ENCODE results near the gene SGCD.
"Not testable (repeated sequence)": the region's sequence is repeated elsewhere in the genome, so short reads cannot be mapped to it uniquely, and the experiment has no call there.

The SGCD gene

DNA sequence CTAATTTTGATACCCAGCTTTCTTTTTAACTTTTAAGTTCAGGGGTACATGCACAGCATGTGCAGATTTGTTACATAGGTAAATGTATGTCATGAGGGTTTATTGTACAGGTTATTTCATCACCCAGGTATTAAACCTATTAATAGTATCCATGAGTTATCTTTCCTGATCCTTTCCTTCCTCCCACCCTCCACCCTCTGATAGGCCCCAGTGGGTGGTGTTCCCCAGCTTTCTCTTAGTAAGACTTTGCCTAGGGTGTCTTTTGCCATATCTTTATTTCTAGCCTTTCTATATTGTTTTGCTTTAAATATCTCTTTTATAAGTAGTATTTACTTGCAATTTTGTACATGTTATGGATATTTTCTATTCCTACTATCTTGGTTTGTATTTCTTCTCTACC, 243.7 kb downstream of the SGCD start:
- DNase-seq (ENCODE audit: low read depth, low spot score) = no peak

DNA sequence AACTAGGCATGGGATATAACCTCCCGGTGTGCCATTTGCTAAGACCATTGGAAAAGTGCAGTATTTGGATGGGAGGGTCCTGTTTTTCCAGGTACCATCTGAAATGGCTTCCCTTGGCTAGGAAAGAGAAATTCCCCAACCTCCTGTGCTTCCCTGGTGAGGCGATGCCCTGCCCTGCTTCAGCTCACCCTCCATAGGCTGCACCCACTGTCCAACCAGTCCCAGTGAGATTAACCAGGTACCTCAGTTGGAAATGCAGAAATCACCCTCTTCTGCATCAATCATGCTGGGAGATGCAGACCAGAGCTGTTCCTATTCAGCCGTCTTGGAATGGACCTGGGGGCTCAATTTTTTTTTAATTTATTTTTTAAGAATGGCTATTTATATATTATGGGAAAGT, 254.8 kb downstream of the SGCD start:
- no peak for DNase-seq (ENCODE audit: low read depth, low spot score)

GRCh38 chr5:156582193-156582598, 255.2 kb downstream of the SGCD start:
- no peak for DNase-seq (ENCODE audit: low read depth, low spot score)

GRCh38 chr5:156584871-156585270, 257.9 kb downstream of the SGCD start:
- DNase-seq (ENCODE audit: low read depth, low spot score) = no peak

DNA sequence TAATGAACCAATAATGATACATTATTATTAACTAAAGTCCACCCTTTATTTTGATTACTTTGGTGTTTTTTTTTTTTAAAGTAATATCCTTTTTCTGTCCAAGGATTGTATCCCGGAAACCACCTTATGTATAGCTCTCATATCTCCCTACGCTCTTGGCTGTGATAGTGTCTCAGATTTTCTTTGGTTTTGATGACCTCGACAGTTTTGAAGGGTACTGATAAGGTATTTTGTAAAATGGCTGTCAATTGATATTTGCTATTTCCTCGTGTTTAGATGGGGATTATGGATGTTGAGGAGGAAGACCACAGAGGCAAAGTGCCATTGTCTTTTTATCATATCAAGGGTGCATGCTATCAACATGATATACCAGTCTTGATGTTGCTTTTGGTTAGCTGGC, 259.0 kb downstream of the SGCD start:
- no peak for DNase-seq (ENCODE audit: low read depth, low spot score)

DNA sequence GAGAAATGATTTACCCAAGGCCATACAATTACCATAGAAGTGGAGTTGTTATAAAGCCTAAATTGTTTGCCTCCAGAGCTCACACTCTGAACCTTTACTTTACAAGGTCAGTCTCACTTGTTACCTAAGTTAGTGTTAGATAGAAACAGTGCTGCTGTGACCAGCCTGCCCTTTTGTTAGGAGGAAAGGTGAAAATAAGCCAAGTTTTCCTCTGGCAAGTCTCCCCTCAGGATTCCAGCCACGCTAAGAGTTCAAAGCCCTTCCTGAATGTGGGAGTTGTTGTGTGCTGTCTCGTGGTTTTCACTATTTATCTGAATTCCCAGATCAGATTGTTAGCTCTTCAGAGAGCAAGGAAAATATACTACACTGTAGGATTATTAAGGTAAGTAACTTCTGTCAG, 260.0 kb downstream of the SGCD start:
- DNase-seq (ENCODE audit: low read depth, low spot score) = no peak

DNA sequence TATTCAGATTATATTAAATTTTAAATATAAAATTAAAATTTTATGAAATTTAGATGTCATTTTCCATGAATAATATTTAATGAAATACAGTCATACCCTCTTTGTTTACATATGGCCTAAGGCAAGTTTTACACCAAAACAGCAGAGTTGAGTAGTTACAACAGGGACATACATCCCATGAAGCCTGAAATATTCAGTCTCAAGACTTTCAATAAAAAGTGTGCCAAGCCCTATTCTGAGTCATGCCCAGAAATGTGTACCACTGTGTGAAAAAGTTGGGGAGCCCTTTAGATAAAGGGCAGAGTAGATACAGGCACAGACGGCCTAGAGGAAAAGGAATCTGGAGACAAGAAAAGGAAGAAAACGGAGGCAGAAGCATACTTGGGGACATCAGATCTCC, 261.3 kb downstream of the SGCD start:
- DNase-seq (ENCODE audit: low read depth, low spot score) = no peak

GRCh38 chr5:156589104-156589945, 262.4 kb downstream of the SGCD start:
- no peak for DNase-seq (ENCODE audit: low read depth, low spot score)

DNA sequence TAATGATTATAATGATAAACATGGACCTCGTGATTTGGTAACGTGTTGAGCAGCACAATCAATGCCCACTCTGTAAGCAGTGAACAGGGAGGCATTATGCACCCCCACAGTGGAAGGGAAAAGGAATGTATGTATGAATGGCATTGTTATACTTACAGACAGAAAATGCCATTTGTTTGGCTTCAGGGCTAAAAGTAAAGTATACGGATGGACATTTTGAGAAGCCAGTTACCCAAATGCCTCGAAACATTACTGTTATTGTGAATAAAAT, 262.9 kb downstream of the SGCD start:
- DNase-seq (ENCODE audit: low read depth, low spot score) = no peak

- no peak for DNase-seq (ENCODE audit: low read depth, low spot score)
These were observed 264.0 kb downstream of the SGCD start for GRCh38 chr5:156590978-156591377.

- no peak for DNase-seq (ENCODE audit: low read depth, low spot score)
These were observed 264.7 kb downstream of the SGCD start for GRCh38 chr5:156591631-156592030.

DNA sequence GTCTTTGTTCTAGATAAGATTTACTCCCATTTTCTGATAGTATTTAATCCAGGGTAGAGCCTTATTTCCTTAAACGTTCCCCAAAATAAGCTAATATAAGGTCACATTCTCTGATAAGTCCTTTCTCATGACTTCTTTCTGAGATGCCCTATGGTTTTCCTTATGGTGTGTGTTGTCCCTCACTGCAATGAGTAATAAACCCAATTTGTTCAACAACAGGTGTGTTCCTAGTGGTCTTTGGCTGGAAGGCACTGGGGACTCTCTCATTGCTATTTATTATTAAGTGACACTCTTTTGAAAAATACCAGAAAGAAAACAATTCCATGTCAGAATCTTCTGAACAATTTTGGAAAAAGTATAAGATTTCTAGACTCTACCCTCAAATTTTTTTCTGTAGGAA, 266.6 kb downstream of the SGCD start:
- DNase-seq (ENCODE audit: low read depth, low spot score) = no peak

DNA sequence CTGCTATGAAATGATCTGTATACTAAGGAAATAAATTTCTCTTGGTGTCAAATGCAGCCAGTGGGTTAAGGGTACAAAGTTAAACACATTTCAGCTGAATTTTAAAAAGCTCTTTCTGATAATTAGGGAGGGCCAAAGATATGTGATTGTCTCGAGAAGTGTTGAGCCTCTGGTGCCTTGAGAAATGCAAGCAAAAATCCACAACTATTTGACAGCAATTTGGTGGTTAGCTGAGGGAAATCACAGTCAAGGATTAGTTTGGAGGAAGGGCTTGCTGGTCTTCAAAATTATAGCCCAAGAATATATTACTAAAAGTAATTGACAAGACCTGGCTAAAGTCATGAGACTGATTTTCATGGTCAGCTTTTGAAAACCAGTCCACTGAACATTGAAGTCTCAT, 267.4 kb downstream of the SGCD start:
- peak; percentile 1 for DNase-seq (ENCODE audit: low read depth, low spot score)

- DNase-seq (ENCODE audit: low read depth, low spot score) = no peak
These were observed 268.3 kb downstream of the SGCD start for GRCh38 chr5:156595132-156595787.

- no peak for DNase-seq (ENCODE audit: low read depth, low spot score)
These were observed 270.3 kb downstream of the SGCD start for GRCh38 chr5:156597276-156597675.

GRCh38 chr5:156598964-156599363, 272.0 kb downstream of the SGCD start:
- no peak for DNase-seq (ENCODE audit: low read depth, low spot score)

DNA sequence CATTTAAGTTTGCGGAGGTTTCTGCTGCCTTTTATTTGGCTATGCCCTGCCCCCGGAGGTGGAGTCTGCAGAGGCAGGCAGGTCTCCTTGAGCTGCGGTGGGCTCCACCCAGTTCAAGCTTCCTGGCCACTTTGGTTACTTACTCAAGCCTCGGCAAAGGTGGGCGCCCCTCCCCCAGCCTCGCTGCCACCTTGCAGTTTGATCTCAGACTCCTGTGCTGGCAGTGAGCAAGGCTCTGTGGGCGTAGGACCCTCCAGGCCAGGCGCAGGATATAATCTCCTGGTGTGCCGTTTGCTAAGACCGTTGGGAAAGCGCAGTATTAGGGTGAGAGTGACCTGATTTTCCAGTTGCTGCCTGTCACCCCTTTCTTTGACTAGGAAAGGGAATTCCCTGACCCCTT, 283.6 kb downstream of the SGCD start:
- DNase-seq (ENCODE audit: low read depth, low spot score) = not testable (repeated sequence)

GRCh38 chr5:156615901-156616300, 288.9 kb downstream of the SGCD start:
- no peak for DNase-seq (ENCODE audit: low read depth, low spot score)

DNA sequence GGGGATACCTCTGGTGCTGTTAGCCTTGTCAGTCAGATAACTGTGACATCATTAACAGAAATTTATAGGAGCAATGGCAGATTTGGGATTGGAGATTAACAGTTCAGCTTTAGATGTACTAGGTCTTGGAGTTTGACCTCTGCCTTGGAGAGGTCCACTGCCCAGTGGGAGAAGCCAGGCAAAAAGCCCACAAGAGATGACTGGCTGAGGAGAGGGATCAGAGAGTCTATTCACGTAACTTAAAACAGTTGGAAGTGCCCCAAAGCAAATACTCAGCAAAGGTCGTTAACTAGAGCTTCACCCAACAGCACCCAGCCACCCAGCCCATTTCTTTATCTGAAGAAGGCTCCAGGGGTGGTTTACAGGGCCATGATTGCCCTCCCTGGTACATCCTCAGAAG, 290.5 kb downstream of the SGCD start:
- DNase-seq (ENCODE audit: low read depth, low spot score) = no peak

GRCh38 chr5:156618601-156619000, 291.6 kb downstream of the SGCD start:
- no peak for DNase-seq (ENCODE audit: low read depth, low spot score)

- no peak for DNase-seq (ENCODE audit: low read depth, low spot score)
These were observed 294.8 kb downstream of the SGCD start for GRCh38 chr5:156621719-156622118.

- DNase-seq (ENCODE audit: low read depth, low spot score) = no peak
These were observed 296.5 kb downstream of the SGCD start for GRCh38 chr5:156623381-156624040.

DNA sequence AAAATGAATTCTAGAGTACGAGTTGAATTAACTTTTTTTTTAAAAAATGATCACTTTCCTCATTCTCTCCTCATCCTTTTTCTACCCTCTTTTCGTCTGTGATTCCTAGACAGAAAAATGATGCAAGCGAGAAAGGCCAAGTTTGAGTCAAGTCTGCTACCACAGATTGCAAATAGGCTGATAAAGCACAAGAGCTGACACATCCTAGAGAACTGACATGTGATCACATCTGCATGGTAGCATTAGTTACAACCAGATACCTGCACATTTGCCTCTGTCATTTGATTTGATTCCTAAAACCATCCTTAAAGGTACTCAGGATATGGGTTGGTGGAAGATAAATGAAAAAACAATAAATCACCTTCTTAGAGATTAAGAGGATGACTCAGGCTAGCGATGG, 297.7 kb downstream of the SGCD start:
- DNase-seq (ENCODE audit: low read depth, low spot score) = no peak
